Measurements from ENCODE around the gene C8B. TPM values are rescaled to one million over a fixed set of nuclear protein-coding genes. Genes with fewer than 3 reads are reported as not detected.

Gene C8B
- total and polyA plus RNA-seq, 9 of the 15 experiments (the other 6 are each of a cell fraction or from before 2014, with no cell fraction given): not detected

DNA sequence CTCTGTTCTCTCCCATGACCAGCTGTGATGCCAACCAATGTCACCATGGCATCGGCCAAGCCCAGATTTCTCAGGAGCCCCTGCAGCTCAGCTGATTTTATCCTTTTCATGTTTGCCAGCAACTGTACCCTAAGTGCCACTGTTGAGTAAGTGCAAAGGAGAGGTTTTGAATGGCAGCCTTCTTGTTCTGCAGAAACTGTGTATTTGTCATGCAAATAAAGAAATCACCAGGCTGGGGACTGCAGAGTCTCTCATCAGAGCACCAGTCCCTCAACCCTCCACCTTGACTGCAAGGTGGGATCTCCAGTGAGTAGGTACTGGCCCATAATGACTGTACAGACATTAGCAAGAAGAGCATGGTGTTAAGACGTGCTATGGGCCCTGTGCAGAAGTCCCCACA, 26.6 kb downstream of the C8B start:
- Histone ChIP-seq H3K9me3 (replicated peaks; ENCODE audit: control insufficient read depth, insufficient read depth, low read depth, low read length) (no peaks in the 10 kb centered on the region), H4K20me1 (replicated peaks; ENCODE audit: control insufficient read depth, insufficient read depth, low read length) (no peaks in the 10 kb centered on the region), H3K27me3 (ENCODE audit: control insufficient read depth in 2 of 2, insufficient read depth in 2 of 2, low read length in 2 of 2) (no peaks in the 10 kb centered on the region), H3K4me2 (ENCODE audit: insufficient read depth, low read length) (no peak overlapping the region), H3K79me2 (ENCODE audit: control insufficient read depth, insufficient read depth, low read length) (no peaks in the 10 kb centered on the region), H3K9ac (ENCODE audit: insufficient read depth in 1 of 2, low read depth in 2 of 2, low read length in 2 of 2) (no peak overlapping the region), H3K27ac (ENCODE audit: extremely low read depth, low read depth, low read length) (no peak overlapping the region), H3K36me3 (ENCODE audit: control insufficient read depth, insufficient read depth, low read length) (no peaks in the 10 kb centered on the region), H2AFZ (ENCODE audit: low read depth, low read length) (no peak overlapping the region), H3K4me1 (replicated peaks in 1 of 2; ENCODE audit: control insufficient read depth in 2 of 2, insufficient read depth in 2 of 2, low read length in 2 of 2) (no peaks in the 10 kb centered on the region), H3K9me1 (ENCODE audit: control insufficient read depth, insufficient read depth, low read length) (no peaks in the 10 kb centered on the region), H3K4me3 (no peak overlapping the region)
- no peak for ATAC-seq
- FAIRE-seq: no peak
- no peak for DNase-seq (ENCODE audit: extremely low read depth in 1 of 4, low spot score in 3 of 4)
- WGBS (ENCODE audit: insufficient coverage, low coverage, missing lambda C conversion rate): 0% methylated on average over 2 of the region's 2 CpGs
- TF ChIP-seq NR1H2 (CRISPR knock-in tag; IDR thresholded peaks at IDR 0.05) (no peak), CBX1 (IDR thresholded peaks at IDR 0.05; ENCODE audit: low read depth) (no peak), CXXC5 (CRISPR knock-in tag; IDR thresholded peaks at IDR 0.05) (no peak), ZNF766 (CRISPR knock-in tag; conservative IDR thresholded peaks at IDR 0.05) (no peak), ZNF12 (CRISPR knock-in tag; IDR thresholded peaks at IDR 0.05) (no peak), ZNF407 (IDR thresholded peaks at IDR 0.05; ENCODE audit: low read depth) (no peak), PML (IDR thresholded peaks at IDR 0.05; ENCODE audit: low read length) (no peak)
- TF ChIP-seq, protein P1, sequence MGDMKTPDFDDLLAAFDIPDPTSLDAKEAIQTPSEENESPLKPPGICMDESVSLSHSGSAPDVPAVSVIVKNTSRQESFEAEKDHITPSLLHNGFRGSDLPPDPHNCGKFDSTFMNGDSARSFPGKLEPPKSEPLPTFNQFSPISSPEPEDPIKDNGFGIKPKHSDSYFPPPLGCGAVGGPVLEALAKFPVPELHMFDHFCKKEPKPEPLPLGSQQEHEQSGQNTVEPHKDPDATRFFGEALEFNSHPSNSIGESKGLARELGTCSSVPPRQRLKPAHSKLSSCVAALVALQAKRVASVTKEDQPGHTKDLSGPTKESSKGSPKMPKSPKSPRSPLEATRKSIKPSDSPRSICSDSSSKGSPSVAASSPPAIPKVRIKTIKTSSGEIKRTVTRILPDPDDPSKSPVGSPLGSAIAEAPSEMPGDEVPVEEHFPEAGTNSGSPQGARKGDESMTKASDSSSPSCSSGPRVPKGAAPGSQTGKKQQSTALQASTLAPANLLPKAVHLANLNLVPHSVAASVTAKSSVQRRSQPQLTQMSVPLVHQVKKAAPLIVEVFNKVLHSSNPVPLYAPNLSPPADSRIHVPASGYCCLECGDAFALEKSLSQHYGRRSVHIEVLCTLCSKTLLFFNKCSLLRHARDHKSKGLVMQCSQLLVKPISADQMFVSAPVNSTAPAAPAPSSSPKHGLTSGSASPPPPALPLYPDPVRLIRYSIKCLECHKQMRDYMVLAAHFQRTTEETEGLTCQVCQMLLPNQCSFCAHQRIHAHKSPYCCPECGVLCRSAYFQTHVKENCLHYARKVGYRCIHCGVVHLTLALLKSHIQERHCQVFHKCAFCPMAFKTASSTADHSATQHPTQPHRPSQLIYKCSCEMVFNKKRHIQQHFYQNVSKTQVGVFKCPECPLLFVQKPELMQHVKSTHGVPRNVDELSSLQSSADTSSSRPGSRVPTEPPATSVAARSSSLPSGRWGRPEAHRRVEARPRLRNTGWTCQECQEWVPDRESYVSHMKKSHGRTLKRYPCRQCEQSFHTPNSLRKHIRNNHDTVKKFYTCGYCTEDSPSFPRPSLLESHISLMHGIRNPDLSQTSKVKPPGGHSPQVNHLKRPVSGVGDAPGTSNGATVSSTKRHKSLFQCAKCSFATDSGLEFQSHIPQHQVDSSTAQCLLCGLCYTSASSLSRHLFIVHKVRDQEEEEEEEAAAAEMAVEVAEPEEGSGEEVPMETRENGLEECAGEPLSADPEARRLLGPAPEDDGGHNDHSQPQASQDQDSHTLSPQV (IDR thresholded peaks at IDR 0.05): no peak
- CTCF ChIA-PET (ENCODE audit: low intra/inter-chr PET ratio): no interaction called here
- POLR2A ChIA-PET: interaction anchor here (0.7 kb wide), 1 partner anchor 29 kb away, joined by 3 read pairs; no protein-coding TSS in a partner anchor
- intact Hi-C loops (cut with micrococcal nuclease): no loop called here
- no TSS peak for BruUV-seq (replicated peaks)
- in situ Hi-C loops (cut with MboI): no loop called here
